ENCODE results near the gene ONECUT3.

DNA sequence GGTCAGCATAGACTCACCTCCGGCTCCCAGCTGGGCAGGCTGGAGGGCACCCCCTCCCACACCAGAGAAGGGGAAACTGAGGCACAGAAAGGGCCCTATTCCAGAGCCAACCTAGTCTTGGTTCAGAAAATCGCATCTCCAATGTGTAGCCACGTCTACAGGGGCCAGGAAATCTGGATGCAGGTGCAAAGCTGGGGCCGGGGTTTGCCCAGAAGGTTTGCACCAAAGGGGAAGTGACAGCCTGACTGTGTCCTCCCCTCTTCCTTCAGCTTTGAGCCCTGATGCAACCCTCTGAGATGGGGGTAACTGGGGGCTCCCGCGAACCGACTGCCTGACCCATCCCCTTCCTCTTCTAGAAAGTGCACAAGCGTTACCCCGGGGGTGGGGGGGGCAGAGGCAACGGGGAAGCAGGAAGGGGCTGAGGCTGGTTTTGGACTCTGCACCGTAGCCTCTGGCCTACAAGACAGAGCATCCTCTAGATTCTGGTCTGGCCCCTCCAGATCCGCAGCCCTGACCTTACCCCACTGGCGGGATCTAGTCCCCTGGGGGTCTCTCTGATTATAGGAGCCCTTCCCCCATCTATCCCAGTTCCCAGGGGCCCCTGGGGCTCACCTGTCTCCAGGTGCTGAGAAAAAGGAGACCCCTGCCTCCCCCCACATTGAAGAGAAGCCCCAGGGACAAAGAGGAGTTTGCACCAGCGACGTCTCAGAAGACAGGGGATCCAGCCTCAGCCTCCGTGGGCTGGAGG, 1.1 kb upstream of the ONECUT3 start:
- no peak for TF ChIP-seq POLR2A (IDR thresholded peaks at IDR 0.05)
- TF ChIP-seq POLR2AphosphoS5 (IDR thresholded peaks at IDR 0.05): no peak
- no peak for TF ChIP-seq CTCF (IDR thresholded peaks at IDR 0.05)

Measured in breast epithelium (tissue), 3 donors.